CD14-positive monocyte (primary cell): ENCODE data around the gene MACROD2. TPM values are rescaled to one million over a fixed set of nuclear protein-coding genes. Genes with fewer than 3 reads are reported as not detected.

ENCODE experiments used
- DNase-seq, 3 donors: peaks; one replicate each; pipeline ENCODE4 v3.0.0-alpha.2; 2011 to 2022
- H2AFZ ChIP-seq: 2 replicates; pipeline ENCODE4 v1.6.0; 2012; ENCODE audit warnings: mild to moderate bottlenecking, low read depth, low read length, inconsistent platforms; ENCODE audit not compliant: insufficient read depth, poor library complexity, severe bottlenecking
- H3K27ac ChIP-seq, 2 donors: 1 replicate in 1 of 2; 2 replicates in 1 of 2; pipeline ENCODE4 v1.5.1; 2012 to 2013; ENCODE audit warnings: low read length in 2 of 2, control low read depth in 1 of 2, inconsistent platforms in 1 of 2, low read depth in 1 of 2, mild to moderate bottlenecking in 1 of 2
- H3K27me3 ChIP-seq, 2 donors: one replicate each; pipeline versions ENCODE4 v1.6.0 to v1.6.1; 2011 to 2013; ENCODE audit warnings: low read length in 2 of 2; ENCODE audit not compliant: control insufficient read depth in 2 of 2, insufficient read depth in 2 of 2
- H3K36me3 ChIP-seq, 2 donors: replicated peaks in 1 of 2; 1 replicate in 1 of 2; 2 replicates in 1 of 2; pipeline versions ENCODE4 v1.5.1 to v1.6.1; 2012 to 2013; ENCODE audit warnings: low read length in 2 of 2, control low read depth in 1 of 2, inconsistent platforms in 1 of 2, mild to moderate bottlenecking in 1 of 2; ENCODE audit not compliant: insufficient read depth in 2 of 2, control insufficient read depth in 1 of 2
- H3K4me1 ChIP-seq, 2 donors: 1 replicate in 1 of 2; 2 replicates in 1 of 2; pipeline versions ENCODE4 v1.5.1 to v1.6.1; 2012 to 2013; ENCODE audit warnings: low read length in 2 of 2, control low read depth in 1 of 2, inconsistent platforms in 1 of 2, mild to moderate bottlenecking in 1 of 2, moderate library complexity in 1 of 2; ENCODE audit not compliant: insufficient read depth in 2 of 2, control insufficient read depth in 1 of 2
- H3K4me2 ChIP-seq: replicated peaks from 2 replicates; pipeline ENCODE3; 2012; ENCODE audit warnings: low read length, moderate library complexity, mild to moderate bottlenecking; ENCODE audit not compliant: poor library complexity, severe bottlenecking; ENCODE audit errors: extremely low read depth
- H3K4me3 ChIP-seq, 3 experiments: fragments of 200-600 bp in 1 of 3; sonication (generic) in 1 of 3; replicated peaks in 1 of 3; 1 replicate in 2 of 3; 2 replicates in 1 of 3; pipeline ENCODE4 v1.5.1; 2011 to 2013; ENCODE audit warnings: low read length in 3 of 3, mild to moderate bottlenecking in 3 of 3, control low read depth in 2 of 3, low read depth in 2 of 3, inconsistent platforms in 1 of 3, moderate library complexity in 1 of 3
- H3K79me2 ChIP-seq: 2 replicates; pipeline ENCODE4 v1.6.0; 2012; ENCODE audit warnings: mild to moderate bottlenecking, control low read depth, inconsistent platforms, low read length, moderate library complexity; ENCODE audit not compliant: insufficient read depth
- H3K9ac ChIP-seq: 2 replicates; pipeline ENCODE4 v1.6.0; 2017; ENCODE audit warnings: low read length, mild to moderate bottlenecking; ENCODE audit not compliant: insufficient read depth, poor library complexity, severe bottlenecking
- H3K9me3 ChIP-seq, 2 donors: replicated peaks in 1 of 2; 1 replicate in 1 of 2; 2 replicates in 1 of 2; pipeline versions ENCODE4 v1.5.1 to v1.6.1; 2012 to 2013; ENCODE audit warnings: low read length in 2 of 2, control low read depth in 1 of 2; ENCODE audit not compliant: control insufficient read depth in 1 of 2, insufficient read depth in 1 of 2
- H4K20me1 ChIP-seq: 2 replicates; pipeline ENCODE4 v1.6.0; 2012; ENCODE audit warnings: mild to moderate bottlenecking, low read length, control low read depth, moderate library complexity; ENCODE audit not compliant: insufficient read depth
- H3K27ac Mint-ChIP-seq, 7 donors: one replicate each; pipeline ENCODE4 v1.8.0; 2020; ENCODE audit warnings: mild to moderate bottlenecking in 7 of 7, mixed read lengths in 7 of 7, moderate library complexity in 6 of 7, inconsistent platforms in 2 of 7
- H3K27me3 Mint-ChIP-seq, 3 donors: one replicate each; pipeline ENCODE4 v1.8.0; 2021 to 2022; ENCODE audit warnings: low read depth in 3 of 3, mild to moderate bottlenecking in 3 of 3, mixed read lengths in 3 of 3, moderate library complexity in 3 of 3, inconsistent platforms in 1 of 3
- H3K36me3 Mint-ChIP-seq, 2 donors: one replicate each; pipeline ENCODE4 v1.8.0; 2020; ENCODE audit warnings: mixed read lengths in 2 of 2, inconsistent platforms in 1 of 2, mild to moderate bottlenecking in 1 of 2
- H3K4me1 Mint-ChIP-seq: one replicate; pipeline ENCODE4 v1.8.0; 2020; ENCODE audit warnings: mild to moderate bottlenecking, mixed read lengths
- H3K4me3 Mint-ChIP-seq, 2 donors: one replicate each; pipeline ENCODE4 v1.8.0; 2020; ENCODE audit warnings: mild to moderate bottlenecking in 2 of 2, mixed read lengths in 2 of 2, moderate library complexity in 1 of 2
- H3K9me3 Mint-ChIP-seq, 7 donors: one replicate each; pipeline ENCODE4 v1.8.0; 2020 to 2022; ENCODE audit warnings: mixed read lengths in 7 of 7, mild to moderate bottlenecking in 6 of 7, moderate library complexity in 6 of 7, inconsistent platforms in 2 of 7
- WGBS: methylation state at CpG from one replicate; pipeline ENCODE4 v1.1.5; 2013; ENCODE audit warnings: missing lambda C conversion rate; ENCODE audit not compliant: insufficient coverage; 5-methylcytosine and 5-hydroxymethylcytosine counted together
- intact Hi-C, 2 donors: fragments of 100-400 bp; cut with micrococcal nuclease; formaldehyde crosslinking; loops; one replicate each; pipeline versions ENCODE4 v1.15.0 to v1.15.1; 2023
- polyA plus RNA-seq, 3 donors: library from polyadenylated mRNA; depleted of rRNA in 1 of 3; unstranded in 2 of 3; stranded (reverse) in 1 of 3; fragments of 300-500 nt in 2 of 3; fragments of >200 nt in 1 of 3; fragmentation: Illumina TruSeq in 2 of 3; gene quantifications; 1 replicate in 2 of 3; 2 replicates in 1 of 3; pipeline ENCODE4 v1.2.3, GENCODE V29; 2012 to 2021
- TF ChIP-seq, protein P1 (sequence below): fragments of 200-600 bp; IDR thresholded peaks from one replicate; pipeline ENCODE4 v1.8.0; 2022; ENCODE audit warnings: antibody characterized with exemption, mild to moderate bottlenecking

MACROD2 gene
- polyA plus RNA-seq, 3 donors, result 0.23 TPM; not detected in 2

- Mint-ChIP-seq H3K4me1 (no peaks in the 10 kb centered on the region), H3K9me3 (peaks cover 0 to 11% (median 6%) of the 10 kb centered on the region in 7 donors), H3K4me3 (no peak overlapping the region), H3K27ac (no peak overlapping the region), H3K27me3 (no peaks in the 10 kb centered on the region), H3K36me3 (no peaks in the 10 kb centered on the region)
- no peak overlapping the region for H3K27ac ChIP-seq
- DNase-seq, result no peak
- no peaks in the 10 kb centered on the region for H3K4me1 ChIP-seq
- intact Hi-C loops, result no loop called here
- H2AFZ ChIP-seq, result no peak overlapping the region
- WGBS, result 80% methylated on average over 1 of the region's 5 CpGs
- no peaks in the 10 kb centered on the region for H3K36me3 ChIP-seq
- no peak overlapping the region for H3K4me2 ChIP-seq
- H3K27me3 ChIP-seq, result no peaks in the 10 kb centered on the region
- no peak overlapping the region for H3K4me3 ChIP-seq
- H3K9ac ChIP-seq, result no peak overlapping the region
- H3K9me3 ChIP-seq, result peaks cover 4 to 7% of the 10 kb centered on the region in 2 donors
- H4K20me1 ChIP-seq, result no peaks in the 10 kb centered on the region
- TF ChIP-seq, protein P1, sequence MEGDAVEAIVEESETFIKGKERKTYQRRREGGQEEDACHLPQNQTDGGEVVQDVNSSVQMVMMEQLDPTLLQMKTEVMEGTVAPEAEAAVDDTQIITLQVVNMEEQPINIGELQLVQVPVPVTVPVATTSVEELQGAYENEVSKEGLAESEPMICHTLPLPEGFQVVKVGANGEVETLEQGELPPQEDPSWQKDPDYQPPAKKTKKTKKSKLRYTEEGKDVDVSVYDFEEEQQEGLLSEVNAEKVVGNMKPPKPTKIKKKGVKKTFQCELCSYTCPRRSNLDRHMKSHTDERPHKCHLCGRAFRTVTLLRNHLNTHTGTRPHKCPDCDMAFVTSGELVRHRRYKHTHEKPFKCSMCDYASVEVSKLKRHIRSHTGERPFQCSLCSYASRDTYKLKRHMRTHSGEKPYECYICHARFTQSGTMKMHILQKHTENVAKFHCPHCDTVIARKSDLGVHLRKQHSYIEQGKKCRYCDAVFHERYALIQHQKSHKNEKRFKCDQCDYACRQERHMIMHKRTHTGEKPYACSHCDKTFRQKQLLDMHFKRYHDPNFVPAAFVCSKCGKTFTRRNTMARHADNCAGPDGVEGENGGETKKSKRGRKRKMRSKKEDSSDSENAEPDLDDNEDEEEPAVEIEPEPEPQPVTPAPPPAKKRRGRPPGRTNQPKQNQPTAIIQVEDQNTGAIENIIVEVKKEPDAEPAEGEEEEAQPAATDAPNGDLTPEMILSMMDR, result no peak
- H3K79me2 ChIP-seq, result no peaks in the 10 kb centered on the region
Observed at GRCh38 chr20:15561707-15562404, 1566.5 kb downstream of the MACROD2 start.

- H3K27me3 ChIP-seq, result no peaks in the 10 kb centered on the region
- no peaks in the 10 kb centered on the region for H3K36me3 ChIP-seq
- TF ChIP-seq, protein P1, result no peak
- H3K79me2 ChIP-seq, result no peaks in the 10 kb centered on the region
- H3K4me1 ChIP-seq, result no peaks in the 10 kb centered on the region
- H3K36me3 Mint-ChIP-seq, result no peaks in the 10 kb centered on the region
- H3K27ac Mint-ChIP-seq, result no peak overlapping the region
- H3K9ac ChIP-seq, result no peak overlapping the region
- H3K4me3 Mint-ChIP-seq, result no peak overlapping the region
- no peak overlapping the region for H3K4me2 ChIP-seq
- no CpG with 5 or more reads among the region's 4 CpGs for WGBS
- H4K20me1 ChIP-seq, result no peaks in the 10 kb centered on the region
- H3K9me3 Mint-ChIP-seq, result peaks cover 0 to 4% (median 2%) of the 10 kb centered on the region in 7 donors
- no peak overlapping the region for H2AFZ ChIP-seq
- peaks cover 0 to 2% (median 1%) of the 10 kb centered on the region in 3 donors for H3K27me3 Mint-ChIP-seq
- H3K9me3 ChIP-seq, result no peaks in the 10 kb centered on the region
- no peak for DNase-seq
- intact Hi-C loops, result no loop called here
- H3K4me1 Mint-ChIP-seq, result no peaks in the 10 kb centered on the region
- no peak overlapping the region for H3K4me3 ChIP-seq
- no peak overlapping the region for H3K27ac ChIP-seq
Observed at GRCh38 chr20:15563836-15564235, 1568.5 kb downstream of the MACROD2 start.
